T-helper 2 cell treated with Interferon-gamma antibody and Interleukin-4, amounts not matched to agents 100 ng/mL and 5 ng/mL, for 36 hours (primary cell): ENCODE data around the gene PCDHGA7. TPM values are rescaled to one million over a fixed set of nuclear protein-coding genes. Genes with fewer than 3 reads are reported as not detected.
"Not testable (repeated sequence)": the region's sequence is repeated elsewhere in the genome, so short reads cannot be mapped to it uniquely, and the experiment has no call there.

Source experiments
- intact Hi-C: fragments of 100-400 bp; cut with micrococcal nuclease; formaldehyde crosslinking; loops from one replicate; pipeline ENCODE4 v1.15.1; 2023
- total RNA-seq: library from RNA; stranded (reverse); gene quantifications from 2 replicates; pipeline ENCODE4 v1.2.3, GENCODE V29; 2022

The PCDHGA7 gene
- total RNA-seq, 1 donor from 2014 or later, result 0.30 TPM

GRCh38 chr5:141397756-141398551 is 15.4 kb downstream of the PCDHGA7 start, which contains the start of gene PCDHGB5:
TSS of gene PCDHGB5 (plus strand) at chr5:141397947. CDS start at chr5:141398128, 181 bp downstream.
- intact Hi-C loops, result not testable (repeated sequence)

DNA sequence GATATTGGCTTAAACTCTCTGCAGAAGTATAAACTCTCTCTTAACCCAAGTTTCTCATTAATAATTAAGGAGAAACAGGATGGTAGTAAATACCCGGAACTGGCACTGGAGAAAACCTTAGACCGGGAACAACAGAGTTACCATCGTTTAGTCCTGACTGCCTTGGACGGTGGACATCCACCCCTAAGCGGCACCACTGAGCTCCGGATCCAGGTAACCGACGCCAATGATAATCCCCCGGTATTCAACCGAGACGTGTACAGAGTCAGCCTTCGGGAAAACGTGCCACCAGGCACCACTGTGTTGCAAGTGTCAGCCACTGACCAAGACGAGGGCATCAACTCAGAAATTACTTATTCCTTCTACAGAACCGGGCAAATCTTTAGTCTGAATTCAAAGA is 16.1 kb downstream of the PCDHGA7 start:
- intact Hi-C loops, result no loop called here

DNA sequence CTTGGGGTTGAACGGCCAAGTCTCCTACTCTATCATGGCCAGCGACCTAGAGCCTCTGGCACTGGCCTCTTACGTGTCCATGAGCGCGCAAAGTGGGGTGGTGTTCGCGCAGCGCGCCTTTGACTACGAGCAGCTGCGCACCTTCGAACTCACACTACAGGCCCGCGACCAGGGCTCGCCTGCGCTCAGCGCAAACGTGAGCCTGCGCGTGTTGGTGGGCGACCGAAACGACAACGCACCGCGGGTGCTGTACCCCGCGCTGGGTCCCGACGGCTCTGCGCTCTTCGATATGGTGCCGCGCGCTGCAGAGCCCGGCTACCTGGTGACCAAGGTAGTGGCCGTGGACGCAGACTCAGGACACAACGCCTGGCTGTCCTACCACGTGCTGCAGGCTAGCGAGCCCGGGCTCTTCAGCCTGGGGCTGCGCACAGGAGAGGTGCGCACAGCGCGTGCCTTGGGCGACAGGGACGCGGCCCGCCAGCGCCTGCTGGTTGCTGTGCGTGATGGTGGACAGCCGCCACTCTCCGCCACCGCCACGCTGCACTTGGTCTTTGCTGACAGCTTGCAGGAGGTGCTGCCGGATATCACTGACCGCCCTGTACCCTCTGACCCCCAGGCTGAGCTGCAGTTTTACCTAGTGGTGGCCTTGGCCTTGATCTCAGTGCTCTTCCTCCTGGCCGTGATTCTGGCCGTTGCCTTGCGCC is 17.2 kb downstream of the PCDHGA7 start:
- intact Hi-C loops, result no loop called here

GRCh38 chr5:141402553-141403243 is 20.2 kb downstream of the PCDHGA7 start, which contains the start of gene PCDHGA9:
TSS of gene PCDHGA9 (plus strand) at chr5:141402778. CDS start at chr5:141402953, 175 bp downstream.
- intact Hi-C loops, result no loop called here

DNA sequence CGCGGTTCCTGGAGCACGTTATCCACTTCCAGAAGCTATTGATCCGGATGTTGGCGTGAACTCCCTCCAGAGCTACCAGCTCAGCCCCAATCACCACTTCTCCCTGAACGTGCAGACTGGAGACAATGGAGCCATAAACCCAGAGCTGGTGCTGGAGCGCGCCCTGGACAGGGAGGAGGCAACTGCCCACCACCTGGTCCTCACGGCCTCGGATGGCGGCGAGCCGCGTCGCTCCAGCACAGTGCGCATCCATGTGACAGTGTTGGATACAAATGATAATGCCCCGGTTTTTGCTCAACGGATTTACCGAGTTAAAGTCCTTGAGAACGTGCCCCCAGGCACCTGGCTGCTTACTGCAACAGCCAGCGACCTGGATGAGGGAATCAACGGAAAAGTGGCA is 20.8 kb downstream of the PCDHGA7 start:
- intact Hi-C loops, result no loop called here

- intact Hi-C loops, result not testable (repeated sequence)
Measured at GRCh38 chr5:141407790-141408505, 25.4 kb downstream of the PCDHGA7 start, which contains the start of gene PCDHGB6. TSS of gene PCDHGB6 (plus strand) at chr5:141408021. CDS start at chr5:141408203, 182 bp downstream.

- intact Hi-C loops, result loop anchor here (5.0 to 10.0 kb wide), 2 partner anchors 87 to 175 kb away; partner anchors contain the start of gene TAF7
Measured at GRCh38 chr5:141409598-141410306, 27.2 kb downstream of the PCDHGA7 start.

GRCh38 chr5:141411575-141411974 is 29.0 kb downstream of the PCDHGA7 start:
- intact Hi-C loops, result loop anchor here (5.0 to 10.0 kb wide), 2 partner anchors 89 to 177 kb away; partner anchors contain the start of gene TAF7

GRCh38 chr5:141412854-141413539 is 30.5 kb downstream of the PCDHGA7 start, which contains the start of gene PCDHGA10:
TSS of gene PCDHGA10 (plus strand) at chr5:141412987. CDS start at chr5:141413176, 189 bp downstream.
- intact Hi-C loops, result loop anchor here (1.0 to 10.0 kb wide), 5 partner anchors 91 to 178 kb away; partner anchors contain the start of gene TAF7

GRCh38 chr5:141413540-141414069 is 31.1 kb downstream of the PCDHGA7 start:
- intact Hi-C loops, result loop anchor here (2.0 to 10.0 kb wide), 4 partner anchors 91 to 179 kb away; partner anchors contain the start of gene TAF7

DNA sequence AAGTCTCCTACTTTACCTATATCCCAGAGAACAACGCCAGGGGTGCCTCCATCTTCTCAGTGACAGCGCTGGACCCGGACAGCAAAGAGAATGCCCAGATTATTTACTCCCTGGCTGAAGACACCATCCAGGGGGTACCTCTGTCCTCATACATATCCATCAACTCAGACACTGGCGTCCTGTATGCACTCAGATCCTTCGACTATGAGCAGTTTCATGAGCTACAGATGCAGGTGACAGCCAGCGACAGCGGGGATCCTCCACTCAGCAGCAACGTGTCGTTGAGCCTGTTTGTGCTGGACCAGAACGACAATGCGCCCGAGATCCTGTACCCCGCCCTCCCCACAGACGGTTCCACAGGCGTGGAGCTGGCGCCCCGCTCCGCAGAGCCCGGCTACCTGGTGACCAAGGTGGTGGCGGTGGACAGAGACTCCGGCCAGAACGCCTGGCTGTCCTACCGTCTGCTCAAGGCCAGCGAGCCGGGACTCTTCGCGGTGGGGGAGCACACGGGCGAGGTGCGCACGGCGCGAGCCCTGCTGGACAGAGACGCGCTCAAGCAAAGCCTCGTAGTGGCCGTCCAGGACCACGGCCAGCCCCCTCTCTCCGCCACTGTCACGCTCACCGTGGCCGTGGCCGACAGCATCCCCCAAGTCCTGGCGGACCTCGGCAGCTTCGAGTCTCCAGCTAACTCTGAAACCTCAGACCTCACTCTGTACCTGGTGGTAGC is 32.2 kb downstream of the PCDHGA7 start:
- intact Hi-C loops, result loop anchor here (5.0 to 10.0 kb wide), 2 partner anchors 92 to 180 kb away; partner anchors contain the start of gene TAF7

DNA sequence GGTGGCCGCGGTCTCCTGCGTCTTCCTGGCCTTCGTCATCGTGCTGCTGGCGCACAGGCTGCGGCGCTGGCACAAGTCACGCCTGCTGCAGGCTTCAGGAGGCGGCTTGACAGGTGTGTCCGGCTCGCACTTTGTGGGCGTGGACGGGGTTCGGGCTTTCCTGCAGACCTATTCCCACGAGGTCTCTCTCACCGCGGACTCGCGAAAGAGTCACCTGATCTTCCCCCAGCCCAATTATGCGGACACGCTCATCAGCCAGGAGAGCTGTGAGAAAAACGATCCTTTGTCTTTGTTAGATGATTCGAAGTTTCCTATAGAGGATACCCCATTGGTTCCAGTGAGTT is 32.7 kb downstream of the PCDHGA7 start:
- intact Hi-C loops, result loop anchor here (10.0 kb wide), 1 partner anchor 180 kb away; no protein-coding TSS in a partner anchor

- intact Hi-C loops, result loop anchor here (1.0 to 10.0 kb wide), 2 partner anchors 95 to 183 kb away; no protein-coding TSS in a partner anchor
Measured at GRCh38 chr5:141417494-141418172, 35.1 kb downstream of the PCDHGA7 start, which contains the start of gene PCDHGB7. TSS of gene PCDHGB7 (plus strand) at chr5:141417677. CDS start at chr5:141417860, 183 bp downstream.

DNA sequence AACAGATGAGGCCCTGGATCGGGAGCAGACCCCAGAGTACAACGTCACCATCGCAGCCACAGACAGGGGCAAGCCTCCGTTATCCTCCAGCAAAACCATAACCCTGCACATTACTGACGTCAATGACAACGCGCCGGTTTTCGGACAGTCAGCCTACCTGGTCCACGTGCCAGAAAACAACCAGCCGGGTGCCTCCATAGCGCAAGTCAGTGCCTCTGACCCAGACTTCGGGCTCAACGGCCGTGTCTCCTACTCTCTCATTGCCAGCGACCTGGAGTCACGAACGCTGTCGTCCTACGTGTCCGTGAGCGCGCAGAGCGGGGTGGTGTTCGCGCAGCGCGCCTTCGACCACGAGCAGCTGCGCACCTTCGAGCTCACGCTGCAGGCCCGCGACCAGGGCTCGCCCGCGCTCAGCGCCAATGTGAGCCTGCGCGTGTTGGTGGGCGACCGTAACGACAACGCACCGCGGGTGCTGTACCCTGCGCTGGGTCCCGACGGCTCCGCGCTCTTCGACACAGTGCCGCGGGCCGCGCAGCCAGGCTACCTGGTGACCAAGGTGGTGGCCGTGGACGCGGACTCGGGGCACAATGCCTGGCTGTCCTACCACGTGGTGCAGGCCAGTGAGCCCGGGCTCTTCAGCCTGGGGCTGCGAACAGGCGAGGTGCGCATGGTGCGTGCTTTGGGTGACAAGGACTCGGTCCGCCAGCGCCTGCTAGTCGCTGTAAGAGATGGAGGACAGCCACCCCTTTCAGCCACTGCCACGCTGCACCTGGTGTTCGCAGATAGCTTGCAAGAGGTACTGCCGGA is 36.7 kb downstream of the PCDHGA7 start:
- intact Hi-C loops, result loop anchor here (10.0 kb wide), 1 partner anchor 184 kb away; no protein-coding TSS in a partner anchor

- intact Hi-C loops, result loop anchor here (5.0 kb wide), 2 partner anchors 56 to 59 kb away; partner anchors contain the start of genes PCDHGA5 and PCDHGC3
Measured at GRCh38 chr5:141420855-141421488, 38.4 kb downstream of the PCDHGA7 start, which contains the start of gene PCDHGA11. TSS of gene PCDHGA11 (plus strand) at chr5:141421051. CDS start at chr5:141421228, 177 bp downstream.

DNA sequence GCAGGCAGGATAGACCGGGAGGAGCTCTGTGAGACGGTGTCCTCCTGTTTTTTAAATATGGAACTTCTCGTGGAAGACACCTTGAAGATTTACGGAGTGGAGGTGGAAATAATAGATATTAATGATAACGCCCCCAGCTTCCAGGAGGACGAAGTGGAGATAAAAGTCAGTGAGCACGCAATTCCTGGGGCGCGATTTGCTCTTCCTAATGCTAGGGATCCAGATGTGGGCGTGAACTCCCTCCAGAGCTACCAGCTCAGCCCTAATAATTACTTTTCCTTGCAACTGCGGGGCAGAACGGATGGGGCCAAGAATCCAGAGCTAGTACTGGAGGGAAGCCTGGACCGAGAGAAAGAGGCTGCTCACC is 38.9 kb downstream of the PCDHGA7 start:
- intact Hi-C loops, result loop anchor here (5.0 kb wide), 2 partner anchors 56 to 59 kb away; partner anchors contain the start of genes PCDHGA5 and PCDHGC3
